Subcutaneous abdominal adipose tissue (tissue), 5 donors: ENCODE measurements around the gene C19orf47.
"Not testable (repeated sequence)": the region's sequence is repeated elsewhere in the genome, so short reads cannot be mapped to it uniquely, and the experiment has no call there.

ENCODE experiments used
- H3K27ac ChIP-seq: one replicate; pipeline ENCODE4 v1.7.0; 2013; ENCODE audit warnings: low read depth, mild to moderate bottlenecking, inconsistent platforms, low read length, moderate library complexity
- H3K27me3 ChIP-seq, 5 donors: one replicate each; pipeline ENCODE4 v1.7.0; 2013; ENCODE audit warnings: low read length in 5 of 5, inconsistent platforms in 1 of 5; ENCODE audit not compliant: control insufficient read depth in 5 of 5, insufficient read depth in 4 of 5
- H3K36me3 ChIP-seq, 5 donors: one replicate each; pipeline ENCODE4 v1.7.0; 2013; ENCODE audit warnings: low read length in 5 of 5; ENCODE audit not compliant: control insufficient read depth in 5 of 5, insufficient read depth in 5 of 5
- H3K4me1 ChIP-seq, 5 donors: one replicate each; pipeline ENCODE4 v1.7.0; 2013; ENCODE audit warnings: low read length in 5 of 5, mild to moderate bottlenecking in 3 of 5, moderate library complexity in 1 of 5; ENCODE audit not compliant: control insufficient read depth in 5 of 5, insufficient read depth in 5 of 5
- H3K4me3 ChIP-seq, 5 donors: one replicate each; pipeline ENCODE4 v1.7.0; 2013; ENCODE audit warnings: low read length in 5 of 5, low read depth in 1 of 5
- H3K9ac ChIP-seq, 5 donors: one replicate each; pipeline ENCODE4 v1.7.0; 2013; ENCODE audit warnings: low read length in 5 of 5, mild to moderate bottlenecking in 4 of 5, moderate library complexity in 3 of 5
- H3K9me3 ChIP-seq, 5 donors: one replicate each; pipeline ENCODE4 v1.7.0; 2013; ENCODE audit warnings: low read length in 5 of 5; ENCODE audit not compliant: control insufficient read depth in 5 of 5
- donor health status: healthy.
- donor health status: healthy.
- donor health status: healthy.
- donor health status: healthy.
- donor health status: healthy.

Gene C19orf47

GRCh38 chr19:40377876-40378385 lies 29.7 kb upstream of the C19orf47 start:
- Histone ChIP-seq H3K9ac (no peak overlapping the region), H3K4me3 (no peak overlapping the region), H3K27me3 (no peaks in the 10 kb centered on the region), H3K36me3 (peaks cover 0 to 72% (median 53%) of the 10 kb centered on the region in 5 donors), H3K9me3 (no peaks in the 10 kb centered on the region), H3K27ac (no peak overlapping the region), H3K4me1 (peaks cover 0 to 8% (median 0%) of the 10 kb centered on the region in 5 donors)

DNA sequence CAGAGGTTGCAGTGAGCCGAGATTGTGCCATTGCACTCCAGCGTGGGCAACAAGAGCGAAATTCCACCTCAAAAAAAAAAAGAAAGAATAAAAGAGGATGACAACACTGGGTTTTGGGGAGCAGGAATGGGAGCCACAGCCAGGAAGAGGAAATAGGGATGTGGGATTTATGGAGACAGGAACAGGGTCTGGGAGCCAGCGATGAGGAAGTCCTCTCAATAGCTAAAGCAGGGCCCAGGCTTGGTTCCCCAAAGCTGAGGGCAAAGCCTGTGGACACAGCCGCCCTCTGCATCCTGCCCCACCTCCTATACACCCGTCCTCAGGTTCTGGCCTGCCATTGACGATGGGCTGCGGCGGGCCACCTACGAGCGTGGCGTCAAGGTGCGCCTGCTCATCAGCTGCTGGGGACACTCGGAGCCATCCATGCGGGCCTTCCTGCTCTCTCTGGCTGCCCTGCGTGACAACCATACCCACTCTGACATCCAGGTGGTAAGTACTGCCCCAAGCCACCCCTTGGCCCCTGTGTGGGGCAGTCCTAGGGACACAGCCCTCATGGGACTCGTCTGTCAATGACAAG lies 28.2 kb upstream of the C19orf47 start:
- Histone ChIP-seq H3K4me3 (no peak overlapping the region), H3K9ac (no peak overlapping the region), H3K27me3 (no peaks in the 10 kb centered on the region), H3K27ac (no peak overlapping the region), H3K4me1 (peaks cover 0 to 8% (median 0%) of the 10 kb centered on the region in 5 donors), H3K9me3 (no peaks in the 10 kb centered on the region), H3K36me3 (peaks cover 0 to 87% (median 68%) of the 10 kb centered on the region in 5 donors)

DNA sequence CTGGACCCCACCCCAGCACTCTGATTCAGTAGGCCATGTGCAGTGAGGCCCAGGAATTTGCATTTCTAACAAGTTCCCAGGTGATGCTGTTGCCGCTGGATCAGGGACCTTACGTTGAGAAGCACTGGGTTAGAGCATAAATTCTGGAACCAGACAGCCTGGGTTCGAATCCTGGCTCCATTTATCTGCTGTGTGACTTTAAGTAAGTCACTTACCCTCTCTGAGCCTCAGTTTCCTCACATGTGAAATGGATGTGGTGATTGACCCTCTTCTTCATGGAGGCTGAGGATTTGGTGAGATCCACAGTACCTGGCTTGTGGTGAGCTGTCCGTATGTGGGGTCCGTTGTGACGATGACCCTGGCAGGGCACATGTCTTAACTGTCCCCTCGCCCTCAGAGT lies 25.9 kb upstream of the C19orf47 start:
- Histone ChIP-seq H3K4me1 (peaks cover 0 to 7% (median 0%) of the 10 kb centered on the region in 5 donors), H3K36me3 (peaks cover 0 to 87% (median 73%) of the 10 kb centered on the region in 5 donors), H3K27me3 (no peaks in the 10 kb centered on the region), H3K4me3 (no peak overlapping the region), H3K9me3 (no peaks in the 10 kb centered on the region), H3K27ac (no peak overlapping the region), H3K9ac (no peak overlapping the region)

DNA sequence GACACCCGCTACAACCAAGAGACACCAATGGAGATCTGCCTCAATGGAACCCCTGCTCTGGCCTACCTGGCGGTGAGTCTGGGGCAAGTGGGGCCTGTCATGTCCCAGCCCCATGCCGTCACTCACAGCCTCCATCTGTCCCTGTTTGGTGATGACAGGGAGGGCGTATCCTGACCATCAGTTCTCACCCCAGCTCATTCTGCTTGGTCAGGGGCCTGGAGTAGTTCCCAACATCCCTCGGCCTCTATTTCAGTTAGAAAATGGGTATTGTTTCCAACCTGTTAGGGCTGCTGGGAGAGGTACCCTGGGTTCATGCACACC lies 23.6 kb upstream of the C19orf47 start:
- Histone ChIP-seq H3K4me3 (no peak overlapping the region), H3K36me3 (peaks cover 0 to 89% (median 72%) of the 10 kb centered on the region in 5 donors), H3K9ac (no peak overlapping the region), H3K4me1 (no peaks in the 10 kb centered on the region), H3K9me3 (no peaks in the 10 kb centered on the region), H3K27me3 (no peaks in the 10 kb centered on the region), H3K27ac (no peak overlapping the region)

- no peak overlapping the region for H3K9ac ChIP-seq
- no peaks in the 10 kb centered on the region for H3K9me3 ChIP-seq
- H3K36me3 ChIP-seq, result peaks cover 0 to 89% (median 70%) of the 10 kb centered on the region in 5 donors
- H3K4me1 ChIP-seq, result peaks cover 0 to 5% (median 0%) of the 10 kb centered on the region in 5 donors
- H3K27me3 ChIP-seq, result no peaks in the 10 kb centered on the region
- no peak overlapping the region for H3K4me3 ChIP-seq
- H3K27ac ChIP-seq, result no peak overlapping the region
Measured at GRCh38 chr19:40370997-40371801, 23.0 kb upstream of the C19orf47 start.

DNA sequence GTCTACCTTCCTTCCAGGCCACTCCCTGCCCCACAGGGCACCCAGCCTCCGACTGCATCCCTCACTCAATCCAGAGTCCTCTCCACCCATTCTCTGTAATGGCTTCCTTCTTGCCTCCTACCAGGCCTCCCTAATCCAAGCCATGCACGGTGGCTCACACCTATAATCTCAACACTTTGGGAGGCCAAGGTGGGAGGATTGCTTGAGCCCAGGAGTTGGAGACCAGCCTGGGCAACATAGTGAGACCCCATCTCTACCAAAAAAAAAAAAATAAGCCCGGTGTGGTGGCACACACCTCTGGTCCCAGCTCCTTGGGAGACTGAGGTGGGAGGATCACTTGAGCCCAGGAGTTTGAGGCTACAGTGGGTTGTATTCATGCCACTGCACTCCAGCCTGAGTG lies 22.1 kb upstream of the C19orf47 start:
- H3K9me3 ChIP-seq, H3K27me3 ChIP-seq, H3K27ac ChIP-seq, H3K4me3 ChIP-seq, H3K9ac ChIP-seq, H3K4me1 ChIP-seq: not testable (repeated sequence)
- peaks cover 0 to 82% (median 70%) of the 10 kb centered on the region in 5 donors for H3K36me3 ChIP-seq

- Histone ChIP-seq H3K27ac (no peak overlapping the region), H3K36me3 (peaks cover 0 to 82% (median 69%) of the 10 kb centered on the region in 5 donors), H3K4me3 (no peak overlapping the region)
Measured at GRCh38 chr19:40369797-40370196, 21.6 kb upstream of the C19orf47 start.

DNA sequence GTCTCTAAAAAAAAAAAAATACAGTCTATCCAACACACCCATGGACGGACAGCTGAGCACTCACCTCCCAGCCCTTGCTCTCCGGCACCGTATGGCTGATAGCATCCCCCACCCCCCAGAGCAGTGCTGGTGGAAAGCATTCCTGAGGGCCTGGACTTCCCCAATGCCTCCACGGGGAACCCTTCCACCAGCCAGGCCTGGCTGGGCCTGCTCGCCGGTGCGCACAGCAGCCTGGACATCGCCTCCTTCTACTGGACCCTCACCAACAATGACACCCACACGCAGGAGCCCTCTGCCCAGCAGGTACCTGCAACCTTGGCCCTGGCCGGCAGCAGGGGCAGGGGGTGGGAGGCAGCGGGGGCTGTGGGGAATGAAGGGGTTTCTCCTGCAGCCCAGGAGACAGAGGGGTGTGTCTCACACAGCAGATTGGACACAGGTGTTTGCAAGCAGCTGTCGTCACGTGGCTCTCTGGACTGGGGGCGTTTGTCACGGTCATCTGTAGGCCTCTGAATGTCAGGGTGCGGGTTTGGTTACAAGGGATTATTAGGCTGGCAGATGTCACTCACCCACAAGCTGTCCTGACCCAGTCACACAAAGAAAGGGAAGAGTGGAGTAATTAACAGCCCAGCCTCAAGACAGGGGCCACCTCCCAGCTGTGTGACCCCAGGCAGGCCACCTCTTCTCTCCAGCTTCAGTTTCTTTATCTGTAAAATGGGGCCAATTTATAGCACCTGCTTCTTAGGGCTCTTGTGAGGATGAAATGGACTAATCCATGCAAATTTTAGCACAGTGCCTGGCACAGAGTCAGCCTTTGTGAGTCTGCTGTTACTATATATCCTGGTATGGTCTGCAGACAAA lies 19.6 kb upstream of the C19orf47 start:
- no peaks in the 10 kb centered on the region for H3K27me3 ChIP-seq
- H3K4me3 ChIP-seq, result no peak overlapping the region
- H3K9ac ChIP-seq, result no peak overlapping the region
- H3K4me1 ChIP-seq, result peaks cover 0 to 14% (median 7%) of the 10 kb centered on the region in 5 donors
- no peaks in the 10 kb centered on the region for H3K9me3 ChIP-seq
- H3K36me3 ChIP-seq, result peaks cover 0 to 66% (median 55%) of the 10 kb centered on the region in 5 donors
- no peak overlapping the region for H3K27ac ChIP-seq

More at GRCh38 chr19:40369797-40370196, 21.6 kb upstream of the C19orf47 start:
- Histone ChIP-seq H3K4me1 (peaks cover 0 to 13% (median 7%) of the 10 kb centered on the region in 5 donors), H3K27me3 (no peaks in the 10 kb centered on the region), H3K9me3 (no peaks in the 10 kb centered on the region), H3K9ac (no peak overlapping the region)

DNA sequence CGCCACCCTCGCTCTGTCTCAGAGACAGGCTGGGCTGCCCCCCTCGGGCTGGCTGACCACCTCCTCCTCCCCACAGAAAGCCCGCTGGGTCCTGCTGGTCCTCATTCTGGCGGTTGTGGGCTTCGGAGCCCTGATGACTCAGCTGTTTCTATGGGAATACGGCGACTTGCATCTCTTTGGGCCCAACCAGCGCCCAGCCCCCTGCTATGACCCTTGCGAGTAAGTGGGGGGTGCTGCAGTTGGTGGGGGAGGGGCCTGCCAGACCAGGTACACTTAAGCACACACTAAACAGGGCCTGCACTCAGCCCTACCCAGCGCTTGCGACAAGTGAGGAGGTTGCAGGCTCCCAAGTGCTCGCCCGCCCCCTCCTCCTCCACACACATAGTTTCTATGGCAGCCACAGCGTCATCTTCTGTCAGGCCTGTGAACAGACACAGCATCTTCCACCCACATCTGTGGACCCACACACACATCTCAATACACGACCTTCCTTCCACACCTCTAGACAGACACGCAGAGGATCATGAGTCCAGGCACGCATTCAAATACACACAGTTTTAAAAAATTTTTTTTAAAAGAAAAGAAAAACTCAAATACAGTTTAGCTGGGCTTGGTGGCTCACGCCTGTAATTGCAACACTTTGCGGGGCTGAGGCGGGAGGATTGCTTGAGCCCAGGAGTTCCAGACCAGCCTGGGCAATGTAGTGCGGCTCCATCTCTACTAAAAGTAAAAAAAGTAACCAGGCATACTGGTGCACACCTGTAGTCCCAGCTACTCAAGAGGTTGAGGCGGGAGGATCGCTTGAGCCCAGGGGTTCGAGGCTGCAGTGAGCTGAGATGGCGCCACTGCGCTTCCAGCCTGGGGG lies 18.7 kb upstream of the C19orf47 start:
- Histone ChIP-seq H3K27ac (no peak overlapping the region), H3K36me3 (peaks cover 0 to 58% (median 47%) of the 10 kb centered on the region in 5 donors), H3K27me3 (no peaks in the 10 kb centered on the region), H3K4me3 (peak overlapping the region in 1 of 5 donors; percentile 52), H3K9me3 (no peaks in the 10 kb centered on the region), H3K4me1 (peaks cover 0 to 18% (median 7%) of the 10 kb centered on the region in 5 donors), H3K9ac (no peak overlapping the region)
